Smooth muscle cell (in vitro differentiated cells): Measurements from ENCODE around the gene CCDC188. TPM values are rescaled to one million over a fixed set of nuclear protein-coding genes. Genes with fewer than 3 reads are reported as not detected.
A peak's percentile ranks its signal among the peaks of the same experiment; 100 is the strongest.

Source experiments
- DNase-seq: peaks from one replicate; lab custom pipeline; 2025; ENCODE audit not compliant: unreplicated experiment; lab: John Stamatoyannopoulos, UW
- H2AFZ ChIP-seq: fragments of 200-600 bp; sonication (generic); 2 replicates; pipeline ENCODE4 v1.6.0; 2016; ENCODE audit warnings: antibody characterized with exemption, low read depth, mild to moderate bottlenecking
- H3F3A ChIP-seq: fragments of 200-600 bp; sonication (generic); 2 replicates; pipeline ENCODE4 v1.6.0; 2017; ENCODE audit warnings: antibody characterized with exemption, low read depth
- H3K27ac ChIP-seq: fragments of 200-600 bp; sonication (generic); 2 replicates; pipeline ENCODE4 v1.5.1; 2016; ENCODE audit warnings: low read depth, mild to moderate bottlenecking
- H3K27me3 ChIP-seq: fragments of 200-600 bp; sonication (generic); 2 replicates; pipeline ENCODE4 v1.6.1; 2016; ENCODE audit warnings: low read depth, mild to moderate bottlenecking
- H3K36me3 ChIP-seq: fragments of 200-600 bp; sonication (generic); 2 replicates; pipeline ENCODE4 v1.5.1; 2016; ENCODE audit warnings: low read depth
- H3K4me1 ChIP-seq: fragments of 200-600 bp; sonication (generic); 2 replicates; pipeline ENCODE4 v1.5.1; 2016; ENCODE audit warnings: low read depth
- H3K4me2 ChIP-seq: fragments of 200-600 bp; sonication (generic); 2 replicates; pipeline ENCODE4 v1.6.0; 2016; ENCODE audit warnings: mild to moderate bottlenecking
- H3K4me3 ChIP-seq: fragments of 200-600 bp; sonication (generic); 2 replicates; pipeline ENCODE4 v1.5.1; 2016; ENCODE audit warnings: mild to moderate bottlenecking
- H3K79me2 ChIP-seq: fragments of 200-600 bp; sonication (generic); 2 replicates; pipeline ENCODE4 v1.6.0; 2016; ENCODE audit warnings: low read depth, mild to moderate bottlenecking
- H3K9ac ChIP-seq: fragments of 200-600 bp; sonication (generic); 2 replicates; pipeline ENCODE4 v1.6.0; 2016; ENCODE audit warnings: low read depth
- H3K9me3 ChIP-seq: fragments of 200-600 bp; sonication (generic); replicated peaks from 2 replicates; pipeline ENCODE4 v1.5.1; 2016; ENCODE audit warnings: low read depth
- H4K20me1 ChIP-seq: fragments of 200-600 bp; sonication (generic); 2 replicates; pipeline ENCODE4 v1.6.0; 2016; ENCODE audit warnings: low read depth
- WGBS: methylation state at CpG from one replicate; pipeline ENCODE4 v1.1.7; 2016; ENCODE audit warnings: low lambda C conversion rate; 5-methylcytosine and 5-hydroxymethylcytosine counted together
- polyA plus RNA-seq: library from polyadenylated mRNA; unstranded; fragments of >200 nt; fragmentation: Nextera tagmentation; extraction: Ambion mirVana; gene quantifications from 2 replicates; pipeline ENCODE4 v1.2.1, GENCODE V29; 2016
- total RNA-seq: library from RNA; depleted of rRNA; stranded (reverse); fragments of >200 nt; gene quantifications from 2 replicates; pipeline ENCODE4 v1.2.3, GENCODE V29; 2014
- TF ChIP-seq, protein P1 (sequence below): fragments of 200-600 bp; sonication (generic); IDR thresholded peaks from 2 replicates; pipeline ENCODE4 v1.5.1; 2017; ENCODE audit warnings: borderline replicate concordance, mild to moderate bottlenecking, antibody characterized with exemption; ENCODE audit not compliant: insufficient read depth, poor library complexity, severe bottlenecking

CCDC188 gene
- total and polyA plus RNA-seq, 2 experiments from 2014 or later, result not detected

DNA sequence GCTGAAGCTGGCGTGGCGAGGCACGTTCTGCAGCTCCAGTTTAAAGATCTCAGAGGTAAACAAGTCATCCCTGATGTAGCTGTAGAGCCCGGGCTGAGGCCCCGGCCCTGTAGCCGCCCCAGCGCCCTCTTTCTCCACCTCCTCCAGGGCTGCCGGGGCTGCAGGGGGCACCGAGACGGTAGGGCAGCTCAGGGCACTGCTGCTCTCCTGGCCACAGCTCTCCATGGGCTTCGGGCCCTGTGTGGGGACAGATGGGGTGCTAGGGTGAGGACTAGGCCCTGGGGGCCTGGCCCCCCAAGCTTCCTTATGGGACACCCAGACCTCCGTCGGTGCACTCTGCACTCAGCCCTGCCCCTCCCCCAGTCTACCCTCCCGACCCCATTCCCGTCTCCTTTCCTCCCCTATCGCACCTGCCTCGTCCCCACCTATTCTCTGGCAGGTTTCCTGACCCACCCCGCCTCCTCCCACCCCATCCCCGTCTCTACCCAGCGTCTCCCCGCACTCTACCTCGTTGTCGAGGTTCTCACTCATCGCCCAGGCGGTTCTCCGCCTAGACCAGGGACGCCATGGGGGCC is 34.4 kb downstream of the CCDC188 start:
- Histone ChIP-seq H3K9ac (peak overlapping the region; percentile 98), H3K79me2 (peaks cover 57% of the 10 kb centered on the region), H3F3A (peaks cover 7% of the 10 kb centered on the region), H3K9me3 (no peaks in the 10 kb centered on the region), H2AFZ (peak overlapping the region; percentile 43), H3K4me1 (peaks cover 12% of the 10 kb centered on the region), H3K27ac (peak overlapping the region; percentile 84), H3K36me3 (no peaks in the 10 kb centered on the region), H4K20me1 (peaks cover 15% of the 10 kb centered on the region), H3K4me3 (peak overlapping the region; percentile 99), H3K27me3 (no peaks in the 10 kb centered on the region), H3K4me2 (peak overlapping the region; percentile 99)
- WGBS, result 37% methylated on average over 23 of the region's 27 CpGs
- no peak for DNase-seq
- TF ChIP-seq, protein P1, sequence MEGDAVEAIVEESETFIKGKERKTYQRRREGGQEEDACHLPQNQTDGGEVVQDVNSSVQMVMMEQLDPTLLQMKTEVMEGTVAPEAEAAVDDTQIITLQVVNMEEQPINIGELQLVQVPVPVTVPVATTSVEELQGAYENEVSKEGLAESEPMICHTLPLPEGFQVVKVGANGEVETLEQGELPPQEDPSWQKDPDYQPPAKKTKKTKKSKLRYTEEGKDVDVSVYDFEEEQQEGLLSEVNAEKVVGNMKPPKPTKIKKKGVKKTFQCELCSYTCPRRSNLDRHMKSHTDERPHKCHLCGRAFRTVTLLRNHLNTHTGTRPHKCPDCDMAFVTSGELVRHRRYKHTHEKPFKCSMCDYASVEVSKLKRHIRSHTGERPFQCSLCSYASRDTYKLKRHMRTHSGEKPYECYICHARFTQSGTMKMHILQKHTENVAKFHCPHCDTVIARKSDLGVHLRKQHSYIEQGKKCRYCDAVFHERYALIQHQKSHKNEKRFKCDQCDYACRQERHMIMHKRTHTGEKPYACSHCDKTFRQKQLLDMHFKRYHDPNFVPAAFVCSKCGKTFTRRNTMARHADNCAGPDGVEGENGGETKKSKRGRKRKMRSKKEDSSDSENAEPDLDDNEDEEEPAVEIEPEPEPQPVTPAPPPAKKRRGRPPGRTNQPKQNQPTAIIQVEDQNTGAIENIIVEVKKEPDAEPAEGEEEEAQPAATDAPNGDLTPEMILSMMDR, result no peak

DNA sequence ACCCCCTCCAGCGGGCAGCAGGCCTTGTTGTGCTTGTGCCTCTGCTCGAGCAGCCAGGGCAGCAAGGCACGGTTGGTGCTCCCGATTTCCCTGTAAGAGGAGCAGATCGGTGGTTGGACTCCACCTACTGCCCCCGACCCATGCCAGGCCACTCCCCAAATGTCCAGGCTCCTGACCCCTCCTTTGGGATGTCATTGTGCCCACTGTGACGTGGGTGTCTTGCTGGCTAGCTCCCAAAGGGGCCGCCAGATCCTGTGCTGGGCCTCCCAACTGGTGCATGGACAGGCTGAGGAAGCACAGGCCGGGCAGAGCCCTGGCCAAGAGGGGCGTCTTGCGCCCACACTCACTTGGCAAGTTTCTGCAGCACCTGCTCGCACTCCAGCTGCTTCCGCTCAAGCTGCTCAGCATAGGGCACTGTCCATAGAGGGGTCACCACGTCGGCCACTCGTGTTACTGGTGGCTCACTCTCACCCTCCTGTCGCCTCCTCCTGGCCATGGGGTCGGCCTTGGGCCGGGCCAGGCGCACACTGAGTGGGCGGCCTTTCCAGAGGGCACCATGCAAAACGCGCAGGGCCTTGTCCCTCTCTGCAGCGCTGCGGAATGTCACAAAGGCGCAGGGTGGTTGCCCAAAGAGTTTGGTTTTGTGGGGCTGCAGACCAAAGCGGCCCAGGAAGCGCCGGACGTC is 35.0 kb downstream of the CCDC188 start, which contains the start of gene RANBP1:
TSS of gene RANBP1 (plus strand) at position 414 of the 685 bp plus-strand sequence. CDS start at position 495, 81 bp downstream.
- H3K4me3 ChIP-seq, result peak within 1 kb of the TSS; percentile 99

DNA sequence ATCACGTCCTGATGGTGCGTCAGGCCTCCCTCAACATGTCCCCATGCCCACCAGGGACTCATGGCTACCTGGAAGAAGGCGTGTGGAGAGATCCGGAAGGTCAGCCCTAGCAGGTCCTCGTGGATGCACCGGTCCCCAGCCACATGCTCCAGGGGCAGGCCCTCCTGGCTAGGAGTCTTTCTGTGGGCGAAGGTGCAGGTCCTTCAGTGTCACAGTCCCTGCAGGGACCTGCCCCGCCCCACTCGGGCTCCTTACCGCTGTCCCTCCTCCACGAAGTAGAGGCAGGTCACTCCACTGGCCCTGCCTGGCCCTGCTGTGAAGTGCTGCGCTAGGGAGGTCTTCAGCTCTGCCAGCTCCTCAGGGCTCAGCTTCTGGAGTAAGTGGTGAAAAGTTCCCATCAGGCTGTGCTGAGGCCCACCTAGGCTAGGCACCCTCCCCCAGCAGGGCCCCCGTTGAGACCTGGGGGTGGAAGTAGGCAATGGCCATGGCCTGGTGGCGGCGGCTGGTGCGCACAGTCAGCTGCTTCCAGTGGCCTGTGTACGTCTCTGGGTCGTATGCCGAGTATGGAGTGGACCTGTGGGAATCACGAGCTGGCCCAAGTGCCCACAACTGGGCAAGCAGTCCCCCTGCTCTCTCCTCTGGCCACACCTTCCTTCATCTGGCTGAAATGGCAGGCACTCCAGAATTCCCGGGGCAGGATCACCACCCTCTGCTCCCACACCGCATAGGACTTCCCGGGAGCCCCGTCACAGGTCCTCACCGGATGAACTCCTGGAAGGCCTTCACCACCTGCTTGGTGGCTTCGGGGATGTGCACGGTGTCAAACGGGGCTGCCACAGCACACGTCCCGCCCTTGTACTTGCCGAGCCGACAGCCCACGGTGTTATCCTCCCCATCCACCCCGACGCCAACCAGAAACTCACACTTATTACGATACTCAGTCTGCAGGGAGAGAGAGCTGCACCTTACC is 36.1 kb downstream of the CCDC188 start:
- no peak overlapping the region for H2AFZ ChIP-seq
- 94% methylated on average over 36 of the region's 36 CpGs for WGBS
- peaks cover 40% of the 10 kb centered on the region for H3K79me2 ChIP-seq
- no peaks in the 10 kb centered on the region for H3K36me3 ChIP-seq
- no peak overlapping the region for H3K4me2 ChIP-seq
- no peaks in the 10 kb centered on the region for H3K9me3 ChIP-seq
- no peak overlapping the region for H3K27ac ChIP-seq
- no peaks in the 10 kb centered on the region for H3K27me3 ChIP-seq
- peaks cover 12% of the 10 kb centered on the region for H3K4me1 ChIP-seq
- H3K9ac ChIP-seq, result no peak overlapping the region
- peaks cover 7% of the 10 kb centered on the region for H3F3A ChIP-seq
- TF ChIP-seq, protein P1, result no peak
- DNase-seq, result no peak
- H4K20me1 ChIP-seq, result peaks cover 10% of the 10 kb centered on the region
- no peak overlapping the region for H3K4me3 ChIP-seq

More for the DNA sequence above, 35.0 kb downstream of the CCDC188 start, which contains the start of gene RANBP1:
- Histone ChIP-seq H3K4me2 (peak within 1 kb of the TSS; percentile 99), H3F3A (peaks cover 7% of the 10 kb centered on the region), H3K36me3 (no peaks in the 10 kb centered on the region), H4K20me1 (peaks cover 14% of the 10 kb centered on the region), H3K9ac (peak within 1 kb of the TSS; percentile 98), H3K9me3 (no peaks in the 10 kb centered on the region), H3K27me3 (no peaks in the 10 kb centered on the region), H3K79me2 (peaks cover 50% of the 10 kb centered on the region), H3K4me1 (peaks cover 12% of the 10 kb centered on the region), H2AFZ (peak within 1 kb of the TSS; percentile 43), H3K27ac (peak within 1 kb of the TSS; percentile 84)
- no peak for DNase-seq
- TF ChIP-seq, protein P1, result no peak
- WGBS, result 92% methylated on average over 30 of the region's 30 CpGs
